ENCODE measurements around the gene ROMO1. TPM values are rescaled to one million over a fixed set of nuclear protein-coding genes. Genes with fewer than 3 reads are reported as not detected.
"Not testable (repeated sequence)": the region's sequence is repeated elsewhere in the genome, so short reads cannot be mapped to it uniquely, and the experiment has no call there.

The ROMO1 gene
- total RNA-seq, 1 experiment from 2014 or later, result 357 TPM

DNA sequence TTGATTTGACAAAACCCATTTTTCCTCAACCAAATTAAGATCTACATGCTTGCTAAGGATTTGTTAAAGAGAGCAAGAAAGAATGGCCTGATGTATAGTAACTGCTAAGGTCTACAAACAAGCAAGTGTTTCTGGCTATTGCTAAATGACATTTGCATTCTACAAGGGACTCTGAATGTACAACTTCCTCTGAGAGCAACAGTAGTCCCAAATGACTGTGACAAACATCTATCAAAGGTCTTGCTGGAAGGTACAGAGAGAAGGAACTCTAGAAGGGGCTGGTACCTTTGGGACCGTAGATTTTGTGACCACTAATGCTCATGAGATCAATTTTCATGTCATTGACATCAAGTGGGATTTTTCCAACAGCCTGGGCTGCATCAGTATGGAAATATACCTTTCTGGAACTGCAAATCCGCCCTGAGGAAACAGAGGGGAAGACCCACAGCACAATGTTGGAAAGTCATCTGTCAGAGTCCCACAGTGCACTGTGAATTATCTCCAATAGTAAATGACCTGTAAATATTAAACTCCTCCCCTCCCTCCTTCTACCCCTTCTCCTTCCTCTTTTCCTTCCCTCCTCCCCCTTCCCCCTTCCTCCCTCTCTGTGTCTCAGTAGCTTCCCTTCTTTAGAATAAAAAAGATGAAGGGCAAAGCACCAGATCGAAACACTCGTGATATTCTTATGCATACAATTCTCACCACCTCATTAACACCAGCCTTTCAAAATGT, 18.6 kb upstream of the ROMO1 start:
- Mint-ChIP-seq H3K9me3 (ENCODE audit: unreplicated experiment) (no peaks in the 10 kb centered on the region), H3K36me3 (ENCODE audit: insufficient read depth, unreplicated experiment) (peaks cover 32% of the 10 kb centered on the region), H3K4me3 (ENCODE audit: unreplicated experiment) (no peak overlapping the region), H3K4me1 (ENCODE audit: low read depth, unreplicated experiment) (no peaks in the 10 kb centered on the region), H3K27me3 (ENCODE audit: insufficient read depth, unreplicated experiment) (no peaks in the 10 kb centered on the region), H3K27ac (ENCODE audit: unreplicated experiment) (no peak overlapping the region)
- Histone ChIP-seq H3K9me3 (no peaks in the 10 kb centered on the region), H3K4me1 (no peaks in the 10 kb centered on the region), H3K36me3 (ENCODE audit: control insufficient read depth, insufficient read depth, low read length) (peaks cover 1% of the 10 kb centered on the region; the same call in 1 of the 2 replicates), H3K4me3 (ENCODE audit: low read depth, low read length) (no peak overlapping the region), H3K27me3 (replicated peaks; ENCODE audit: control insufficient read depth, insufficient read depth, low read length) (no peaks in the 10 kb centered on the region)
- CTCF ChIA-PET, result interaction anchor here (0.6 to 0.7 kb wide), 2 partner anchors 12 to 267 kb away, joined by 3 to 6 read pairs; no protein-coding TSS in a partner anchor
- BruUV-seq (replicated peaks), result no TSS peak
- TF ChIP-seq, protein P1, sequence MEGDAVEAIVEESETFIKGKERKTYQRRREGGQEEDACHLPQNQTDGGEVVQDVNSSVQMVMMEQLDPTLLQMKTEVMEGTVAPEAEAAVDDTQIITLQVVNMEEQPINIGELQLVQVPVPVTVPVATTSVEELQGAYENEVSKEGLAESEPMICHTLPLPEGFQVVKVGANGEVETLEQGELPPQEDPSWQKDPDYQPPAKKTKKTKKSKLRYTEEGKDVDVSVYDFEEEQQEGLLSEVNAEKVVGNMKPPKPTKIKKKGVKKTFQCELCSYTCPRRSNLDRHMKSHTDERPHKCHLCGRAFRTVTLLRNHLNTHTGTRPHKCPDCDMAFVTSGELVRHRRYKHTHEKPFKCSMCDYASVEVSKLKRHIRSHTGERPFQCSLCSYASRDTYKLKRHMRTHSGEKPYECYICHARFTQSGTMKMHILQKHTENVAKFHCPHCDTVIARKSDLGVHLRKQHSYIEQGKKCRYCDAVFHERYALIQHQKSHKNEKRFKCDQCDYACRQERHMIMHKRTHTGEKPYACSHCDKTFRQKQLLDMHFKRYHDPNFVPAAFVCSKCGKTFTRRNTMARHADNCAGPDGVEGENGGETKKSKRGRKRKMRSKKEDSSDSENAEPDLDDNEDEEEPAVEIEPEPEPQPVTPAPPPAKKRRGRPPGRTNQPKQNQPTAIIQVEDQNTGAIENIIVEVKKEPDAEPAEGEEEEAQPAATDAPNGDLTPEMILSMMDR (IDR thresholded peaks at IDR 0.05; ENCODE audit: insufficient read depth in 1 of 2, low read depth in 1 of 2, low read length in 1 of 2, severe bottlenecking in 1 of 2, unreplicated experiment in 1 of 2), result no peak
- DNase-seq, result peak in 1 of 2 experiments; percentile 15
- POLR2A ChIA-PET, result no interaction called here
- intact Hi-C loops (cut with micrococcal nuclease; ENCODE audit: unreplicated experiment), result no loop called here

DNA sequence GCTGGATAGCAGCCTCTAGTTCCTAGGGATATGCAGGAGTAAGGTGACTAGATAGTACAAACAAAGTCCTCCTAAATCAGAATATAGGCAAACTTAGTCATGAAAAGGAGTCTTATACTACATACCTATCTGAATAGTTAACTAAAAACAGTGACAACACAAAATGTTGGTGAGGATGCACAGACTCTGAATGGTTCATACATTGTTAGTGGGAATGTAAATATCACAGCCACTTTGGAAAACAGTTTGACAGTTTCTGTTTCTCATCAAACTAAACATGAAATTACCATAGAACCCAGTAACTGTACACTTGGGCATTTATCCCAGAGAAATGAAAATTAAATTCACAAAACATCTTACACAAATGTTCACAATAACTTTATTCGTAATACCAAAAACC, 17.2 kb upstream of the ROMO1 start:
- POLR2A ChIA-PET, result no interaction called here
- no peaks in the 10 kb centered on the region for H3K27me3 Mint-ChIP-seq (ENCODE audit: insufficient read depth, unreplicated experiment)
- H3K4me3 ChIP-seq (ENCODE audit: low read depth, low read length), result no peak overlapping the region
- H3K27ac Mint-ChIP-seq (ENCODE audit: unreplicated experiment), result no peak overlapping the region
- H3K9me3 Mint-ChIP-seq (ENCODE audit: unreplicated experiment), result peaks cover 3% of the 10 kb centered on the region
- H3K9me3 ChIP-seq, result no peaks in the 10 kb centered on the region
- intact Hi-C loops (cut with micrococcal nuclease; ENCODE audit: unreplicated experiment), result no loop called here
- TF ChIP-seq, protein P1 (IDR thresholded peaks at IDR 0.05; ENCODE audit: insufficient read depth in 1 of 2, low read depth in 1 of 2, low read length in 1 of 2, severe bottlenecking in 1 of 2, unreplicated experiment in 1 of 2), result no peak
- BruUV-seq (replicated peaks), result no TSS peak
- no peaks in the 10 kb centered on the region for H3K4me1 Mint-ChIP-seq (ENCODE audit: low read depth, unreplicated experiment)
- no peak overlapping the region for H3K4me3 Mint-ChIP-seq (ENCODE audit: unreplicated experiment)
- peaks cover 1% of the 10 kb centered on the region; the same call in 1 of the 2 replicates for H3K36me3 ChIP-seq (ENCODE audit: control insufficient read depth, insufficient read depth, low read length)
- DNase-seq, result no peak
- CTCF ChIA-PET, result no interaction called here
- H3K27me3 ChIP-seq (replicated peaks; ENCODE audit: control insufficient read depth, insufficient read depth, low read length), result no peaks in the 10 kb centered on the region
- H3K36me3 Mint-ChIP-seq (ENCODE audit: insufficient read depth, unreplicated experiment), result peaks cover 40% of the 10 kb centered on the region
- no peaks in the 10 kb centered on the region for H3K4me1 ChIP-seq

DNA sequence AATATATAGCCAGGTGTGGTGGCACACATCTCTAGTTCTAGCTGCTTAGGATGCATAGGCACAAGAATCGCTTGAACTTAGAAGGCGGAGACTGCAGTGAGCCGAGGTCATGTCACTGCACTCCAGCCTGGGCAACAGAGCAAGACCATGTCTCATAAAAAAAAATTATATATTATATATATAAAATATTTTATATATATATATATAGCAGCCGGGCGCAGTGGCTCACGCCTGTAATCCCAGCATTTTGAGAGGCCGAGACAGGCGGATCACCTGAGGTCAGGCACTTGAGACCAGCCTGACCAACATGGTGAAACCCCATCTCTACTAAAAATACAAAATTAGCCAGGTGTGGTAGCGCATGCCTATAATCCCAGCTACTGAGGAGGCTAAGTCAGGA, 13.8 kb upstream of the ROMO1 start:
- H3K27me3 Mint-ChIP-seq (ENCODE audit: insufficient read depth, unreplicated experiment); H3K27me3 ChIP-seq (replicated peaks; ENCODE audit: control insufficient read depth, insufficient read depth, low read length); H3K27ac Mint-ChIP-seq (ENCODE audit: unreplicated experiment); H3K9me3 ChIP-seq; H3K4me1 ChIP-seq; H3K4me1 Mint-ChIP-seq (ENCODE audit: low read depth, unreplicated experiment); BruUV-seq (replicated peaks); intact Hi-C loops (cut with micrococcal nuclease; ENCODE audit: unreplicated experiment); H3K4me3 ChIP-seq (ENCODE audit: low read depth, low read length); H3K4me3 Mint-ChIP-seq (ENCODE audit: unreplicated experiment); H3K36me3 ChIP-seq (ENCODE audit: control insufficient read depth, insufficient read depth, low read length): not testable (repeated sequence)
- ChIA-PET CTCF (interaction anchor here (1.4 kb wide), 1 partner anchor 199 kb away, joined by 5 read pairs; no protein-coding TSS in a partner anchor), POLR2A (interaction anchor here (0.6 kb wide), 1 partner anchor 9 kb away, joined by 19 read pairs; no protein-coding TSS in a partner anchor)
- Mint-ChIP-seq H3K36me3 (ENCODE audit: insufficient read depth, unreplicated experiment) (peaks cover 45% of the 10 kb centered on the region), H3K9me3 (ENCODE audit: unreplicated experiment) (peaks cover 13% of the 10 kb centered on the region)
- peak in 1 of 2 experiments; percentile 19 for DNase-seq

Data from Caco-2 (cell line).